ENCODE measurements around the gene NANOS3. TPM values are rescaled to one million over a fixed set of nuclear protein-coding genes. Genes with fewer than 3 reads are reported as not detected.

The NANOS3 gene
- total RNA-seq, 2 donors from 2014 or later: 0.64 TPM; not detected in 1

GRCh38 chr19:13872339-13872694 lies 4.6 kb upstream of the NANOS3 start:
- Histone ChIP-seq H3K27me3 (ENCODE audit: control insufficient read depth, insufficient read depth, low read length, poor library complexity, severe bottlenecking) (peaks cover 41% of the 10 kb centered on the region), H3K4me3 (ENCODE audit: low read length) (no peak overlapping the region), H3K9ac (ENCODE audit: extremely low read depth, low read length, poor library complexity, severe bottlenecking) (no peak overlapping the region)

GRCh38 chr19:13872695-13873389 lies 4.1 kb upstream of the NANOS3 start:
- no peaks in the 10 kb centered on the region for H3K9me3 ChIP-seq (ENCODE audit: control insufficient read depth, low read length)
- WGBS, 2 experiments (ENCODE audit: insufficient coverage in 1 of 2, insufficient read length in 1 of 2): 0 to 9% methylated on average over 1 to 44 of the region's 45 CpGs
- no peak overlapping the region for H3K27ac ChIP-seq (ENCODE audit: low read depth, low read length)
- Mint-ChIP-seq H3K27ac (no peak overlapping the region), H3K9me3 (no peaks in the 10 kb centered on the region), H3K27me3 (ENCODE audit: insufficient read depth) (peaks cover 74% of the 10 kb centered on the region), H3K4me3 (peak overlapping the region; percentile 63), H3K36me3 (ENCODE audit: low read depth) (no peaks in the 10 kb centered on the region), H3K4me1 (peaks cover 8% of the 10 kb centered on the region)
- TF ChIP-seq CTCF (conservative IDR thresholded peaks at IDR 0.05): peak; percentile 35
- H3K4me3 ChIP-seq (ENCODE audit: low read length): peak overlapping the region; percentile 45
- H3K27me3 ChIP-seq (ENCODE audit: control insufficient read depth, insufficient read depth, low read length, poor library complexity, severe bottlenecking): peaks cover 35% of the 10 kb centered on the region
- H3K4me1 ChIP-seq (ENCODE audit: control insufficient read depth, insufficient read depth, low read length): no peaks in the 10 kb centered on the region
- DNase-seq: peak; percentile 91
- no peaks in the 10 kb centered on the region for H3K36me3 ChIP-seq (ENCODE audit: control insufficient read depth, insufficient read depth, low read length)
- no peak overlapping the region for H3K9ac ChIP-seq (ENCODE audit: extremely low read depth, low read length, poor library complexity, severe bottlenecking)

More at GRCh38 chr19:13872339-13872694, 4.6 kb upstream of the NANOS3 start:
- H3K4me1 Mint-ChIP-seq: peaks cover 8% of the 10 kb centered on the region
- H3K9me3 Mint-ChIP-seq: no peaks in the 10 kb centered on the region
- TF ChIP-seq CTCF (conservative IDR thresholded peaks at IDR 0.05): no peak
- no peaks in the 10 kb centered on the region for H3K36me3 ChIP-seq (ENCODE audit: control insufficient read depth, insufficient read depth, low read length)
- H3K27ac Mint-ChIP-seq: no peak overlapping the region
- no peaks in the 10 kb centered on the region for H3K9me3 ChIP-seq (ENCODE audit: control insufficient read depth, low read length)
- peaks cover 78% of the 10 kb centered on the region for H3K27me3 Mint-ChIP-seq (ENCODE audit: insufficient read depth)
- DNase-seq: no peak
- WGBS, 2 experiments (ENCODE audit: insufficient coverage in 1 of 2, insufficient read length in 1 of 2): 39% methylated on average over 5 of the region's 5 CpGs; no CpG with 5 or more reads in 1 of the 2 experiments
- no peaks in the 10 kb centered on the region for H3K36me3 Mint-ChIP-seq (ENCODE audit: low read depth)
- H3K4me1 ChIP-seq (ENCODE audit: control insufficient read depth, insufficient read depth, low read length): no peaks in the 10 kb centered on the region
- no peak overlapping the region for H3K27ac ChIP-seq (ENCODE audit: low read depth, low read length)
- peak overlapping the region; percentile 63 for H3K4me3 Mint-ChIP-seq

GRCh38 chr19:13873834-13874515 lies 3.0 kb upstream of the NANOS3 start:
- H3K36me3 Mint-ChIP-seq (ENCODE audit: low read depth): no peaks in the 10 kb centered on the region
- H3K27ac Mint-ChIP-seq: no peak overlapping the region
- H3K9me3 Mint-ChIP-seq: no peaks in the 10 kb centered on the region
- WGBS, 2 experiments (ENCODE audit: insufficient coverage in 1 of 2, insufficient read length in 1 of 2): 47 to 70% methylated on average over 9 to 35 of the region's 35 CpGs
- peak overlapping the region; percentile 63 for H3K4me3 Mint-ChIP-seq
- DNase-seq: peak; percentile 40
- H3K27me3 Mint-ChIP-seq (ENCODE audit: insufficient read depth): peaks cover 67% of the 10 kb centered on the region
- H3K27ac ChIP-seq (ENCODE audit: low read depth, low read length): no peak overlapping the region
- H3K9ac ChIP-seq (ENCODE audit: extremely low read depth, low read length, poor library complexity, severe bottlenecking): no peak overlapping the region
- no peak overlapping the region for H3K4me3 ChIP-seq (ENCODE audit: low read length)
- no peaks in the 10 kb centered on the region for H3K4me1 ChIP-seq (ENCODE audit: control insufficient read depth, insufficient read depth, low read length)
- peaks cover 8% of the 10 kb centered on the region for H3K4me1 Mint-ChIP-seq
- no peaks in the 10 kb centered on the region for H3K9me3 ChIP-seq (ENCODE audit: control insufficient read depth, low read length)
- TF ChIP-seq CTCF (conservative IDR thresholded peaks at IDR 0.05): no peak
- H3K27me3 ChIP-seq (ENCODE audit: control insufficient read depth, insufficient read depth, low read length, poor library complexity, severe bottlenecking): peaks cover 25% of the 10 kb centered on the region
- no peaks in the 10 kb centered on the region for H3K36me3 ChIP-seq (ENCODE audit: control insufficient read depth, insufficient read depth, low read length)

Measured in endodermal cell (in vitro differentiated cells).